HepG2 (cell line): ENCODE data around the gene KHK. TPM values are rescaled to one million over a fixed set of nuclear protein-coding genes. Genes with fewer than 3 reads are reported as not detected.

ENCODE experiments used
- ATF3 ChIP-seq: sonication (generic); formaldehyde crosslinking; IDR thresholded peaks from 2 replicates; pipeline ENCODE4 v1.4.0; 2020; ENCODE audit warnings: missing genetic modification reagents
- ELF3 ChIP-seq: IDR thresholded peaks from 2 replicates; pipeline ENCODE4 v1.6.1; 2016; ENCODE audit warnings: missing genetic modification reagents, missing compliant biosample characterization
- LRRFIP1 ChIP-seq: sonication (generic); formaldehyde crosslinking; conservative IDR thresholded peaks from 2 replicates; pipeline ENCODE4 v1.4.0; 2020; ENCODE audit warnings: missing genetic modification reagents
- MAF1 ChIP-seq: sonication (generic); formaldehyde crosslinking; IDR thresholded peaks from 2 replicates; pipeline ENCODE4 v1.5.0; 2020; ENCODE audit warnings: missing genetic modification reagents, borderline replicate concordance
- MEIS1 ChIP-seq: sonication (generic); formaldehyde crosslinking; IDR thresholded peaks from 2 replicates; pipeline ENCODE4 v1.9.0; 2021; ENCODE audit warnings: mild to moderate bottlenecking, missing genetic modification reagents, moderate library complexity, borderline replicate concordance
- PCBP1 ChIP-seq: fragments of 200-400 bp; formaldehyde crosslinking; IDR thresholded peaks from 2 replicates; pipeline ENCODE4 v1.6.1; 2017; ENCODE audit warnings: mild to moderate bottlenecking, low read depth, low read length, borderline replicate concordance
- PHF20 ChIP-seq: sonication (generic); formaldehyde crosslinking; IDR thresholded peaks from 2 replicates; pipeline ENCODE4 v1.5.0; 2020; ENCODE audit warnings: mild to moderate bottlenecking, missing genetic modification reagents
- RAD21 ChIP-seq: fragments of 450-650 bp; formaldehyde crosslinking; IDR thresholded peaks from 2 replicates; pipeline ENCODE4 v1.5.0; 2020; ENCODE audit warnings: mild to moderate bottlenecking
- RXRA ChIP-seq: sonication (generic); formaldehyde crosslinking; IDR thresholded peaks from 2 replicates; pipeline ENCODE4 v1.5.1; 2020; ENCODE audit warnings: missing genetic modification reagents
- SMC3 ChIP-seq: IDR thresholded peaks from 2 replicates; pipeline ENCODE4 v1.6.1; 2011; ENCODE audit warnings: low read length, improper control_type of control experiment
- TARDBP ChIP-seq: sonication (generic); formaldehyde crosslinking; IDR thresholded peaks from 2 replicates; pipeline ENCODE4 v1.8.0; 2022; ENCODE audit warnings: mild to moderate bottlenecking, missing genetic modification reagents
- TFAP4 ChIP-seq: sonication (generic); IDR thresholded peaks from 2 replicates; pipeline ENCODE4 v1.6.1; 2016; ENCODE audit warnings: low read depth, borderline replicate concordance
- ZBTB26 ChIP-seq: IDR thresholded peaks from 2 replicates; pipeline ENCODE4 v1.6.1; 2016; ENCODE audit warnings: missing compliant biosample characterization, missing genetic modification reagents, borderline replicate concordance
- ZNF121 ChIP-seq: sonication (generic); formaldehyde crosslinking; IDR thresholded peaks from 2 replicates; pipeline ENCODE4 v1.5.0; 2020; ENCODE audit warnings: mild to moderate bottlenecking, missing genetic modification reagents
- ZNF598 ChIP-seq: sonication (generic); formaldehyde crosslinking; IDR thresholded peaks from 2 replicates; pipeline ENCODE4 v1.5.1; 2020; ENCODE audit warnings: mild to moderate bottlenecking, missing genetic modification reagents, borderline replicate concordance
- ZNF75D ChIP-seq: sonication (generic); formaldehyde crosslinking; IDR thresholded peaks from 2 replicates; pipeline ENCODE4 v1.8.1; 2023; ENCODE audit warnings: missing genetic modification reagents, mild to moderate bottlenecking, borderline replicate concordance
- polyA plus RNA-seq, 8 experiments: library from polyadenylated mRNA; depleted of rRNA in 3 of 8; stranded (reverse) in 7 of 8; unstranded in 1 of 8; fragments of >200 nt; fragmentation: Illumina TruSeq in 4 of 8; extraction: Trizol in 4 of 8; gene quantifications; 2 replicates each; pipeline versions ENCODE4 v1.2.1 to v1.2.3, GENCODE V29; 2011 to 2016; ENCODE audit warnings: low read depth in 4 of 8, missing spikeins in 1 of 8, mixed read lengths in 1 of 8; ENCODE audit not compliant: insufficient read depth in 1 of 8
- total RNA-seq, 5 experiments: library from RNA; depleted of rRNA; stranded (reverse); fragments of >200 nt; fragmentation: Illumina TruSeq; extraction: Trizol; gene quantifications; 2 replicates each; pipeline ENCODE4 v1.2.3, GENCODE V29; 2016; ENCODE audit warnings: low read depth in 1 of 5
- TF ChIP-seq, protein P1 (sequence below), 2 experiments: IDR thresholded peaks; 2 replicates each; pipeline ENCODE4 v1.6.1; 2011 to 2012; ENCODE audit warnings: low read length in 2 of 2, borderline replicate concordance in 1 of 2, low read depth in 1 of 2, mild to moderate bottlenecking in 1 of 2, moderate library complexity in 1 of 2
- TF ChIP-seq, protein P2 (sequence below): sonication (generic); formaldehyde crosslinking; IDR thresholded peaks from 2 replicates; pipeline ENCODE4 v1.5.0; 2020; ENCODE audit warnings: mild to moderate bottlenecking, missing genetic modification reagents

The KHK gene
- total and polyA plus RNA-seq, 2 of the 13 experiments (the other 11 are each of a cell fraction or from before 2014, with no cell fraction given): 40.9 to 99.2 TPM

GRCh38 chr2:27071990-27072830, 14.4 kb upstream of the KHK start (continued):
- TF ChIP-seq ZNF121 (CRISPR knock-in tag) (no peak), RAD21 (CRISPR knock-in tag) (no peak), ZBTB26 (peak; percentile 45; the same call in 1 of the 2 replicates), MAF1 (CRISPR knock-in tag) (peak; percentile 52; the same call in 1 of the 2 replicates), ELF3 (no peak), ATF3 (CRISPR knock-in tag) (no peak), ZNF75D (CRISPR knock-in tag) (no peak), MEIS1 (CRISPR knock-in tag) (peak; percentile 53; the same call in 1 of the 2 replicates), RXRA (CRISPR knock-in tag) (peak; percentile 48; the same call in 1 of the 2 replicates), ZNF598 (CRISPR knock-in tag) (no peak), TFAP4 (no peak; the same call in 1 of the 2 replicates), LRRFIP1 (CRISPR knock-in tag) (no peak), PCBP1 (peak; percentile 70; the same call in 1 of the 2 replicates), TARDBP (CRISPR knock-in tag) (no peak), PHF20 (CRISPR knock-in tag) (no peak), SMC3 (no peak)
- TF ChIP-seq, protein P1, sequence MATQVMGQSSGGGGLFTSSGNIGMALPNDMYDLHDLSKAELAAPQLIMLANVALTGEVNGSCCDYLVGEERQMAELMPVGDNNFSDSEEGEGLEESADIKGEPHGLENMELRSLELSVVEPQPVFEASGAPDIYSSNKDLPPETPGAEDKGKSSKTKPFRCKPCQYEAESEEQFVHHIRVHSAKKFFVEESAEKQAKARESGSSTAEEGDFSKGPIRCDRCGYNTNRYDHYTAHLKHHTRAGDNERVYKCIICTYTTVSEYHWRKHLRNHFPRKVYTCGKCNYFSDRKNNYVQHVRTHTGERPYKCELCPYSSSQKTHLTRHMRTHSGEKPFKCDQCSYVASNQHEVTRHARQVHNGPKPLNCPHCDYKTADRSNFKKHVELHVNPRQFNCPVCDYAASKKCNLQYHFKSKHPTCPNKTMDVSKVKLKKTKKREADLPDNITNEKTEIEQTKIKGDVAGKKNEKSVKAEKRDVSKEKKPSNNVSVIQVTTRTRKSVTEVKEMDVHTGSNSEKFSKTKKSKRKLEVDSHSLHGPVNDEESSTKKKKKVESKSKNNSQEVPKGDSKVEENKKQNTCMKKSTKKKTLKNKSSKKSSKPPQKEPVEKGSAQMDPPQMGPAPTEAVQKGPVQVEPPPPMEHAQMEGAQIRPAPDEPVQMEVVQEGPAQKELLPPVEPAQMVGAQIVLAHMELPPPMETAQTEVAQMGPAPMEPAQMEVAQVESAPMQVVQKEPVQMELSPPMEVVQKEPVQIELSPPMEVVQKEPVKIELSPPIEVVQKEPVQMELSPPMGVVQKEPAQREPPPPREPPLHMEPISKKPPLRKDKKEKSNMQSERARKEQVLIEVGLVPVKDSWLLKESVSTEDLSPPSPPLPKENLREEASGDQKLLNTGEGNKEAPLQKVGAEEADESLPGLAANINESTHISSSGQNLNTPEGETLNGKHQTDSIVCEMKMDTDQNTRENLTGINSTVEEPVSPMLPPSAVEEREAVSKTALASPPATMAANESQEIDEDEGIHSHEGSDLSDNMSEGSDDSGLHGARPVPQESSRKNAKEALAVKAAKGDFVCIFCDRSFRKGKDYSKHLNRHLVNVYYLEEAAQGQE (IDR thresholded peaks at IDR 0.05; ENCODE audit: borderline replicate concordance in 1 of 2, low read depth in 1 of 2, low read length in 2 of 2): no peak
- TF ChIP-seq, protein P2, sequence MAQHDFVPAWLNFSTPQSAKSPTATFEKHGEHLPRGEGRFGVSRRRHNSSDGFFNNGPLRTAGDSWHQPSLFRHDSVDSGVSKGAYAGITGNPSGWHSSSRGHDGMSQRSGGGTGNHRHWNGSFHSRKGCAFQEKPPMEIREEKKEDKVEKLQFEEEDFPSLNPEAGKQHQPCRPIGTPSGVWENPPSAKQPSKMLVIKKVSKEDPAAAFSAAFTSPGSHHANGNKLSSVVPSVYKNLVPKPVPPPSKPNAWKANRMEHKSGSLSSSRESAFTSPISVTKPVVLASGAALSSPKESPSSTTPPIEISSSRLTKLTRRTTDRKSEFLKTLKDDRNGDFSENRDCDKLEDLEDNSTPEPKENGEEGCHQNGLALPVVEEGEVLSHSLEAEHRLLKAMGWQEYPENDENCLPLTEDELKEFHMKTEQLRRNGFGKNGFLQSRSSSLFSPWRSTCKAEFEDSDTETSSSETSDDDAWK (CRISPR knock-in tag): no peak
